ENCODE data around the gene FNBP1.

Gene FNBP1

GRCh38 chr9:130042885-130043653 lies at the start of gene FNBP1:
TSS of gene FNBP1 (minus strand) at chr9:130043189. CDS start at chr9:130042975, 214 bp downstream.
- peak; percentile 68 for DNase-seq

- DNase-seq = no peak
These were observed 47.9 kb upstream of the FNBP1 start for GRCh38 chr9:130090915-130091314.

- DNase-seq = no peak
These were observed 46.2 kb upstream of the FNBP1 start for GRCh38 chr9:130089141-130089540.

GRCh38 chr9:130088051-130088450 lies 45.1 kb upstream of the FNBP1 start:
- DNase-seq = no peak

- no peak for DNase-seq
These were observed 41.3 kb upstream of the FNBP1 start for GRCh38 chr9:130084337-130084736.

- no peak for DNase-seq
These were observed 35.6 kb upstream of the FNBP1 start for GRCh38 chr9:130078547-130078946.

- no peak for DNase-seq
These were observed 30.4 kb upstream of the FNBP1 start for GRCh38 chr9:130073373-130073772.

- DNase-seq = no peak
These were observed 29.7 kb upstream of the FNBP1 start for GRCh38 chr9:130072515-130073235.

- no peak for DNase-seq
These were observed 26.1 kb upstream of the FNBP1 start for GRCh38 chr9:130069048-130069447.

GRCh38 chr9:130064621-130065020 lies 21.6 kb upstream of the FNBP1 start:
- no peak for DNase-seq

GRCh38 chr9:130062750-130063149 lies 19.8 kb upstream of the FNBP1 start:
- no peak for DNase-seq

GRCh38 chr9:130060296-130060695 lies 17.3 kb upstream of the FNBP1 start:
- DNase-seq = no peak

- no peak for DNase-seq
These were observed 15.9 kb upstream of the FNBP1 start for GRCh38 chr9:130058887-130059286.

GRCh38 chr9:130058154-130058553 lies 15.2 kb upstream of the FNBP1 start:
- DNase-seq = no peak

GRCh38 chr9:130054820-130055219 lies 11.8 kb upstream of the FNBP1 start:
- no peak for DNase-seq

GRCh38 chr9:130054325-130054786 lies 11.4 kb upstream of the FNBP1 start:
- DNase-seq = no peak

- peak; percentile 40 for DNase-seq
These were observed 10.7 kb upstream of the FNBP1 start, which contains the start of gene GPR107 for GRCh38 chr9:130053504-130054324. TSS of gene GPR107 (plus strand) at chr9:130053906. CDS start at chr9:130053933, 27 bp downstream.

GRCh38 chr9:130053109-130053503 lies 10.1 kb upstream of the FNBP1 start:
- no peak for DNase-seq

GRCh38 chr9:130051855-130052254 lies 8.9 kb upstream of the FNBP1 start:
- no peak for DNase-seq

- no peak for DNase-seq
These were observed 7.5 kb upstream of the FNBP1 start for GRCh38 chr9:130050462-130050861.

GRCh38 chr9:130049431-130050210 lies 6.6 kb upstream of the FNBP1 start:
- no peak for DNase-seq

GRCh38 chr9:130045725-130046450 lies 2.9 kb upstream of the FNBP1 start:
- DNase-seq = no peak
